ENCODE measurements around the gene TAF10.

Gene TAF10

GRCh38 chr11:6640036-6640984 is 28.3 kb upstream of the TAF10 start:
- no peak for DNase-seq

- no peak for DNase-seq
Measured at GRCh38 chr11:6638429-6638828, 26.4 kb upstream of the TAF10 start.

- no peak for DNase-seq
Measured at GRCh38 chr11:6637871-6638270, 25.9 kb upstream of the TAF10 start.

GRCh38 chr11:6636480-6636879 is 24.5 kb upstream of the TAF10 start:
- DNase-seq, result no peak

- no peak for DNase-seq
Measured at GRCh38 chr11:6635082-6635932, 23.3 kb upstream of the TAF10 start.

GRCh38 chr11:6634534-6634933 is 22.5 kb upstream of the TAF10 start:
- DNase-seq, result no peak

GRCh38 chr11:6633422-6634408 is 21.7 kb upstream of the TAF10 start:
- no peak for DNase-seq

GRCh38 chr11:6632116-6633073 is 20.4 kb upstream of the TAF10 start:
- no peak for DNase-seq

GRCh38 chr11:6631361-6631890 is 19.4 kb upstream of the TAF10 start:
- DNase-seq, result no peak

- no peak for DNase-seq
Measured at GRCh38 chr11:6630632-6631291, 18.7 kb upstream of the TAF10 start.

GRCh38 chr11:6629892-6630631 is 18.0 kb upstream of the TAF10 start:
- no peak for DNase-seq

GRCh38 chr11:6629573-6629891 is 17.5 kb upstream of the TAF10 start:
- no peak for DNase-seq

- DNase-seq, result no peak
Measured at GRCh38 chr11:6628526-6628925, 16.5 kb upstream of the TAF10 start.

GRCh38 chr11:6627762-6628241 is 15.8 kb upstream of the TAF10 start:
- DNase-seq, result no peak

- no peak for DNase-seq
Measured at GRCh38 chr11:6626971-6627761, 15.2 kb upstream of the TAF10 start.

- no peak for DNase-seq
Measured at GRCh38 chr11:6625832-6626420, 13.9 kb upstream of the TAF10 start.

GRCh38 chr11:6625156-6625831 is 13.3 kb upstream of the TAF10 start:
- no peak for DNase-seq

Measured in activated T-cell treated with anti-CD3 and anti-CD28 coated beads, Interleukin-2, amount 50 U/mL, for 48 hours (primary cell).